HG03442 (cell line): ENCODE measurements around the gene ZNF511.
"Not testable (repeated sequence)": the region's sequence is repeated elsewhere in the genome, so short reads cannot be mapped to it uniquely, and the experiment has no call there.

Experiments used
- ATAC-seq: cut with Tn5 transposase; IDR thresholded peaks from one replicate; pipeline ENCODE4 v1.9.1; 2021; ENCODE audit warnings: mild to moderate bottlenecking, moderate library complexity; ENCODE audit not compliant: unreplicated experiment

Gene ZNF511, protein sequence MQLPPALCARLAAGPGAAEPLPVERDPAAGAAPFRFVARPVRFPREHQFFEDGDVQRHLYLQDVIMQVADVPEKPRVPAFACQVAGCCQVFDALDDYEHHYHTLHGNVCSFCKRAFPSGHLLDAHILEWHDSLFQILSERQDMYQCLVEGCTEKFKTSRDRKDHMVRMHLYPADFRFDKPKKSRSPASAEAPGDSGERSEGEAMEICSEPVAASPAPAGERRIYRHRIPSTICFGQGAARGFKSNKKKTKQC

GRCh38 chr10:133308421-133309099, at the start of gene ZNF511, which contains the start of gene TUBGCP2:
Gene ZNF511 (plus strand): TSS chr10:133308914. CDS start chr10:133308944, 30 bp downstream.
Gene TUBGCP2 (minus strand): TSS chr10:133308872. CDS start chr10:133302941, 5,931 bp downstream.
- ATAC-seq, result peak; percentile 68

GRCh38 chr10:133259602-133259989, 49.1 kb upstream of the ZNF511 start:
- no peak for ATAC-seq

DNA sequence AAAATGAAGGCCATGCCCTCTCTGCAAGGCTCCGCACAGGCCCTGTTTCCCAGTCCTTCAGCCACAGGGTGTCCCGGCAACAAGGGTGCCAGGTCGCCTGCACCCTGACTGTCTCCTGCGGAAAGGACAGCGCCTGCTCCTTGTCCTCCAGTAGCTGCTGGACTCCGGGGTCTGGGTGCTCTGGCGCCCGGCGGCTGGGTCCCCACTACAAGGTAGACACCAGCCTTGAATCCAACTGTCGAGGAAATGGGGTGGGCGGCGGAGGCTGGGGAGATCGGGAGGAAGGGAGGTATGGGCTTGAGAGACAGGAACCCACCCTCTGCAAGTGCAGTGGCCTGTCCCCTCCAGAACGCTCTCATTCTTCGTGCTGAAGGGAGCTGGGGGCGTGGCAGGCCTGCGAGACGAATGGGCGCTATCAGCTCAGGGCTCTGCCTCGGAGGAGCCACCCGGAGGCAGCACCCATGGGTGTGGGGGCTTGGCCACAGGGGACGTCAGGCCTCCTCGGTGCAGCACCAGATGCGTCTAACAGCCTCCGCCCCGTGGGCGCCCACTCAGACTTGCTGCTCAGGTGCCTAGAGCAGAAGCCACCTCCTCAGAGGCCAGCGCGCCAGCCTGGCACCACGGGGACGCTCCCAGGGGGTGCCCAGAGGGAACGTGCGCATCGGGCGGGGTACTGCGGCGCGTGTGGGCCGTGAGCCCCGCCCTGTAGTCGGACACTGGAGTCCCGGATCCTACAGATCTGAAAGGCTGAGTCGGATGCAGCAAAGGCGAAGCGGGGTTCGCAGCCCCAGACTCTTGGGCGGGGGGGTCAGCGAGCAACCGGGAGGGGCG, 47.6 kb upstream of the ZNF511 start:
- peak; percentile 51 for ATAC-seq

- ATAC-seq, result peak; percentile 49
Observed at GRCh38 chr10:133261726-133262325, 46.9 kb upstream of the ZNF511 start.

DNA sequence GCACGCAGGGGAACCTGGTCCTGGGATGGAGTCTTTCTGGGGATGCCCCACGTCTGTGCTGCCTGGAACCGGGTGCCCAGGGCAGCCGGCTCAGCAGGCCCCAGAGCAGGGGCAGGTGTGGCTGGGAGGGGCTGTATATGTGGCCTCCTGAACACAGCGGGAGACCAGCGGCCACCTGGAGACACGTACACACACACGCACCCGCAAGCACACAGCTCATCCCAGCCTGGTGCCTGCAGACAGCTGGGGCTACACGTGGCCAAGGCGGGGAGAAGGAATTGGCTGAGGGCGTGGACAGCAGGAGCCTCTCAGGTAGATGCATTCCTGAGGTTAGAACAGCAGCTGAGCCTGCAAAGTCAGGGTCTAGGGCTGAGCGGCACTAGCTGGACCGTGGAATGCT, 46.0 kb upstream of the ZNF511 start:
- no peak for ATAC-seq

GRCh38 chr10:133263674-133264073, 45.0 kb upstream of the ZNF511 start:
- no peak for ATAC-seq

GRCh38 chr10:133264461-133264860, 44.3 kb upstream of the ZNF511 start:
- no peak for ATAC-seq

DNA sequence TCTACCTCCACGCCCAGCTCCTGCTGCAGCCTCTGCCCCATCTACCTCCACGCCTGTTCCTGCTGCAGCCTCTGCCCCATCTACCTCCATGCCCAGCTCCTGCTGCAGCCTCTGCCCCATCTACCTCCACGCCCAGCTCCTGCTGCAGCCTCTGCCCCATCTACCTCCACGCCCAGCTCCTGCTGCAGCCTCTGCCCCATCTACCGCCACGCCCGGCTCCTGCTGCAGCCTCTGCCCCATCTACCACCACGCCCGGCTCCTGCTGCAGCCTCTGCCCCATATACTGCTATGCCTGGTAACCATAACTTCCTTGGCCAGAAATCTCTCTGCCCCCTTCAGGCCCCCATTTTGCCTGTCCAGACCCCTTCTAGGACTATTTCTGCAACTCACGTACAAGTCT, 43.7 kb upstream of the ZNF511 start:
- ATAC-seq, result not testable (repeated sequence)

DNA sequence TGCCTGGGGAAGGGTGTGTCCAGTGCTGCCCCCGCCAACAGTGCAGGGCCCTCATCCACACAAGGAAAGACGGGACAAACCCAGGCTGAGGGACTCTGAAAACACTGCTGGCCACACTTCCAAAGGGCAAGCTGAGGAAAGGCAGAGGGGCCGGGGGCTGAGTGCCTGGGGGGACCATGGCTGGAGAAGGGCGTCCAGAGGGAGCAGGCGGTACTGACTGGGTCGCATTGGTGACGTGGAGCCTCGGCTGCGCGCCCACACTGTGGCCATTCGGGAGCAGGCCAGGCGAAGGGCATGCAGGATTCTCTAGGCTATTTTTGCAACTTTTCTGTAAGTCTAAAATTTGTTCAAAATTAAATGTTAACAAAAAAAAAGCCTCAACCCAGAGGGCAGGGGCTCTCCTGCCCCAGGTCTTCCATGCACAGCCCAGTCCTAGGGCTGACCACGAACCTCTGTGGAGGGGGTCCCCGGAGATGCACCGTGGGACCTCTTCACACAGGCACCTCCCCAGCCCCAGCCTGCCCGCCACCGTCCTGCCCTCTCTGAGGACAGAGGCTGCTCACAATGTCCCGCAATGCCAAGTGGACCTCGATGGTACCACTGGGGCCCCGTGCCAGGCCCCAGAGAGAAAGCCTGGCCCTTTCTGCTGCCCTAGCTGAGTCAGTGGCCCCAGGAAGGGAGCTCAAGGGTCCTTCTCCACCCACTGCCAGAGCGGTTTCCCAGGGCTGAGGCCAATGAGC, 42.5 kb upstream of the ZNF511 start:
- no peak for ATAC-seq

- ATAC-seq, result no peak
Observed at GRCh38 chr10:133267293-133267692, 41.4 kb upstream of the ZNF511 start.

DNA sequence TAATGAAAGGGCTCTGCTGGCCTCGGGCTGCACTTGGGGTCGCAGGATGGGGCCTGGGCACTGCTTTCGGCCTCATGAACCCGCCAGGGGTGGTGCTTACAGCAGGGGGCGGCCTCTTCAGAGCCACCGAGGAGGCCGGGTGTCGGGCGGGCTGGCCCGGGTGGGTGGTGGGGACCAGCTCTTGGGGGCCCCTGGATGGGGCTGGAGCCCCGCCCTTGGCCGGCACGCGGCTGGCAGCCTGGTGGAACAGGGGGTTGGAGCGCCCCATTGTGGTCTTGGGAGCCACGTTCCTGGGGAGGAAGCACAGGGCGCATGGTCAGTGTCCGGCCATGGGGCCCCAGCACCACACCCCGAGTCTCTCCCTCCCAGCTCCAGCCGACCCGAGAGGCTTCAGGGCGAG, 40.9 kb upstream of the ZNF511 start:
- ATAC-seq, result no peak

DNA sequence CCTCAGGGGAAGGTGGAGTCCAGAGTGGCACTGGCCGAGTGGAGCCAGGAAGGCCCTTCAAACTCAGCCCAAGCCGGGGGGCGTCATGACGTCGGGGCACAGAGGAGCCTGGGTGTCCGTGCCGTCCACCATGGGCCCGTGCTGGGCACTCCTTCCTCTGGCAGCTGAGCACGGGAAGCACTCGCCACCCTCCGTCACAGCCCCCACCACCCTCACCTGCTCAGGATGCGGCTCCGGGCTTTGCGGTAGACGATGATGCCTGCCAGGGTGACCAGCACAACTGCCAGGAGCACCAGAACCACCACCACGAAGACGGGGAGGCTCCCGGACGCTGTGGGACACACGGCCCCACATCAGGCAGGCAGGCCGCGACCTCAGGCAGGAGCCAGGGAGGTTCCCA, 40.2 kb upstream of the ZNF511 start:
- no peak for ATAC-seq

- ATAC-seq, result no peak
Observed at GRCh38 chr10:133269367-133269766, 39.3 kb upstream of the ZNF511 start.

GRCh38 chr10:133270204-133270603, 38.5 kb upstream of the ZNF511 start:
- ATAC-seq, result no peak

DNA sequence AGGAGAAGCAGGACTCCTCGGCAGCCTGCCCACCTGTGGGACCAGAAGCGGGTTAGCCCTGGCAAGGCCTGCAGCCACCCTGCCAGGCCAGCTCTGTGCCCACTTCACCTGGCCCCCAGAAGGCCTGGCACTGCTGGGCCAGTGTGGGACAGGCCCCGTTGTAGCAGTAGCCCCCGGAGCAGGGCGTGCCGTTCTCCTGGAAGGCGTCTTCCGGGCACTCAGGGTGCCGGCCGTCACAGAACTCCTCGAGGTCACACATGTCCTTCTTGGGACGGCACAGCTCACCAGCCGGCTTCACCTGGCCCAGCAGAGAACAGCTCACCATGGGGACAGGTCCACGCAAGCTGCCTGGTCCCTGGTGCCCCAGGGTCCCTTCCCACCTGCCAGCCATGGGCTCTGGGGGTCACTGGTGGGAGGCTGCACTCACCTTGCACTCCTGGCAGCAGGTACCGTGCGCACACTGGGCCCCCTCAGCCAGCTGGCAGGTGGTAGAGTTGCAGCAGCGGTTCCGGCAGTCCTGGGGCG, 37.9 kb upstream of the ZNF511 start:
- ATAC-seq, result no peak

- ATAC-seq, result no peak
Observed at GRCh38 chr10:133271521-133272300, 37.0 kb upstream of the ZNF511 start.

DNA sequence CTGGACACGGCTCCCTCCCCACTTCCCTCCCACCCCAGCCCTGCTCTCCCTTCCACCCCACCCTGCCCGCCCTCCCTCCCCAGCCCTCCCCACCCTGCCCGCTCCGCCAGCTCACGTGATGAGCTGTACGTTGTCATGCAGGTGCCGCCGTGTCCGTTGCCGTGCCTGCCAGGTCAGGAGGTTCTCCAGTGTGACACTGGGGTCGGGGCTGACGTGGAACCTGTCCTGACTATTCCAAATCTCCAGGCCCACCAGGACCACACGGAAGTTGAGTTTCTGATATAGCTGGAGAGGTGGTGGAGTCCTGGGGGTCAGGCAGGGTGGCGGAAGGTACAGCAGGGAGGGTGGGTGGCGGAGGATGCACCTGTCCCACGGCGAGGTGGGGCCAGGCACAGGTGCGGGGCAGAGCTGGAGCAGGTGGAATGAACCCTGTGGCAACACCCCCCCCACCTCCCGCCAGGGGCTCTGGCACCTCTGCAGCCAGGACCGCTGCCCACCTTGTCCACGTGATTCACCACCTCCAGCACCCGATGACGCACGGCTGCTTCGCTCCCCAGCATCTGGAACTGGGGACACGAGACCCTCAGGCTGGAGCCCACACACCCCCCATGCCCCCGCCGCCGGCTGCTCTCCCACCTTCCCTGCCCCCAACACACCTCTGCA, 36.3 kb upstream of the ZNF511 start:
- ATAC-seq, result no peak

DNA sequence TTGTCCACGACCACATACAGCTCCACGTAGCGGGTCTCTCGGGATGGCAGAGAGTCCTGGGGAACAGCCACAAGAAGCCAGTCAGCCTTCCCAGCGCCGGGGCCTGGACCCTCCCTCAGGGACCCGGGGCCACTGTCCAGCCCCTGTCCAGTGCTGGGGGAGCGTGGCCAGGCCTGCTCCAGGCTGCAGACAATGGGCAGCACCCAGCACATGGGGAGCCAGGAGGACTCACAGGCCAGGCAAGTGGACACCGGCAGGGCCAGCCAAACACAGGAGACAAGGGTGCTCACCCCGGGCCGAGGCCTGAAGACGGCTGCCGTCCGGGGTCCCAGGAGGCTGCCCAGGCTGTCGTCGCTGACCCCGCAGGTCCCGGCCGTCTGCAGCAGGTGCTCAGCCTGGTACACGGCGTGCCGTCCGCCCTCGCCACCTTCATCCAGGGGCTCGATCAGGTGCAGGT, 35.7 kb upstream of the ZNF511 start:
- ATAC-seq, result no peak
